GM18511 (cell line): ENCODE measurements around the gene PACRG.

Source experiments
- ATAC-seq: cut with Tn5 transposase; IDR thresholded peaks from one replicate; pipeline ENCODE4 v1.9.1; 2021; ENCODE audit warnings: mild to moderate bottlenecking, moderate library complexity; ENCODE audit not compliant: unreplicated experiment

Gene PACRG

GRCh38 chr6:163063561-163063960 is 335.8 kb downstream of the PACRG start:
- no peak for ATAC-seq

GRCh38 chr6:163064397-163064796 is 336.6 kb downstream of the PACRG start:
- no peak for ATAC-seq

- ATAC-seq, result no peak
Observed at GRCh38 chr6:163066200-163066599, 338.4 kb downstream of the PACRG start.

GRCh38 chr6:163077134-163077533 is 349.4 kb downstream of the PACRG start:
- ATAC-seq, result no peak

- no peak for ATAC-seq
Observed at GRCh38 chr6:163078712-163079111, 350.9 kb downstream of the PACRG start.

- ATAC-seq, result no peak
Observed at GRCh38 chr6:163080228-163080627, 352.5 kb downstream of the PACRG start.

- ATAC-seq, result no peak
Observed at GRCh38 chr6:163083141-163083540, 355.4 kb downstream of the PACRG start.

GRCh38 chr6:163085426-163085825 is 357.7 kb downstream of the PACRG start:
- ATAC-seq, result no peak

GRCh38 chr6:163085861-163086623 is 358.3 kb downstream of the PACRG start:
- ATAC-seq, result no peak

- no peak for ATAC-seq
Observed at GRCh38 chr6:163086624-163086920, 358.8 kb downstream of the PACRG start.

- ATAC-seq, result no peak
Observed at GRCh38 chr6:163087981-163088380, 360.2 kb downstream of the PACRG start.

- no peak for ATAC-seq
Observed at GRCh38 chr6:163092876-163093275, 365.1 kb downstream of the PACRG start.

GRCh38 chr6:163094881-163095280 is 367.1 kb downstream of the PACRG start:
- ATAC-seq, result no peak

GRCh38 chr6:163095401-163095800 is 367.6 kb downstream of the PACRG start:
- no peak for ATAC-seq

GRCh38 chr6:163098827-163099479 is 371.2 kb downstream of the PACRG start:
- no peak for ATAC-seq

- ATAC-seq, result no peak
Observed at GRCh38 chr6:163099621-163100171, 371.9 kb downstream of the PACRG start.

- ATAC-seq, result no peak
Observed at GRCh38 chr6:163100259-163100658, 372.5 kb downstream of the PACRG start.

GRCh38 chr6:163113358-163113962 is 385.7 kb downstream of the PACRG start:
- ATAC-seq, result no peak

GRCh38 chr6:163118941-163119340 is 391.2 kb downstream of the PACRG start:
- ATAC-seq, result no peak

- ATAC-seq, result no peak
Observed at GRCh38 chr6:163120223-163120622, 392.4 kb downstream of the PACRG start.

GRCh38 chr6:163121270-163121669 is 393.5 kb downstream of the PACRG start:
- ATAC-seq, result no peak

GRCh38 chr6:163122365-163122764 is 394.6 kb downstream of the PACRG start:
- ATAC-seq, result no peak
